Cardiac fibroblast (primary cell): ENCODE results near the gene EFCC1.

Source experiments
- DNase-seq, 2 donors: peaks; one replicate each; pipeline versions ENCODE4 v3.0.0 to v3.0.0-alpha.2; 2010; ENCODE audit warnings: low read depth in 2 of 2
- H3K4me3 ChIP-seq, 2 donors: replicated peaks in 1 of 2; 1 replicate in 1 of 2; 2 replicates in 1 of 2; pipeline ENCODE4 v1.5.1; 2011; ENCODE audit warnings: low read depth in 2 of 2, low read length in 2 of 2, mild to moderate bottlenecking in 2 of 2, moderate library complexity in 1 of 2
- TF ChIP-seq, protein P1 (sequence below): IDR thresholded peaks from one replicate; pipeline ENCODE4 v1.5.1; 2011; ENCODE audit warnings: low read depth, mild to moderate bottlenecking, low read length, inconsistent platforms

EFCC1 gene

GRCh38 chr3:129040579-129041300 is 39.6 kb downstream of the EFCC1 start:
- DNase-seq: no peak
- H3K4me3 ChIP-seq: no peak overlapping the region
- TF ChIP-seq, protein P1, sequence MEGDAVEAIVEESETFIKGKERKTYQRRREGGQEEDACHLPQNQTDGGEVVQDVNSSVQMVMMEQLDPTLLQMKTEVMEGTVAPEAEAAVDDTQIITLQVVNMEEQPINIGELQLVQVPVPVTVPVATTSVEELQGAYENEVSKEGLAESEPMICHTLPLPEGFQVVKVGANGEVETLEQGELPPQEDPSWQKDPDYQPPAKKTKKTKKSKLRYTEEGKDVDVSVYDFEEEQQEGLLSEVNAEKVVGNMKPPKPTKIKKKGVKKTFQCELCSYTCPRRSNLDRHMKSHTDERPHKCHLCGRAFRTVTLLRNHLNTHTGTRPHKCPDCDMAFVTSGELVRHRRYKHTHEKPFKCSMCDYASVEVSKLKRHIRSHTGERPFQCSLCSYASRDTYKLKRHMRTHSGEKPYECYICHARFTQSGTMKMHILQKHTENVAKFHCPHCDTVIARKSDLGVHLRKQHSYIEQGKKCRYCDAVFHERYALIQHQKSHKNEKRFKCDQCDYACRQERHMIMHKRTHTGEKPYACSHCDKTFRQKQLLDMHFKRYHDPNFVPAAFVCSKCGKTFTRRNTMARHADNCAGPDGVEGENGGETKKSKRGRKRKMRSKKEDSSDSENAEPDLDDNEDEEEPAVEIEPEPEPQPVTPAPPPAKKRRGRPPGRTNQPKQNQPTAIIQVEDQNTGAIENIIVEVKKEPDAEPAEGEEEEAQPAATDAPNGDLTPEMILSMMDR: no peak

DNA sequence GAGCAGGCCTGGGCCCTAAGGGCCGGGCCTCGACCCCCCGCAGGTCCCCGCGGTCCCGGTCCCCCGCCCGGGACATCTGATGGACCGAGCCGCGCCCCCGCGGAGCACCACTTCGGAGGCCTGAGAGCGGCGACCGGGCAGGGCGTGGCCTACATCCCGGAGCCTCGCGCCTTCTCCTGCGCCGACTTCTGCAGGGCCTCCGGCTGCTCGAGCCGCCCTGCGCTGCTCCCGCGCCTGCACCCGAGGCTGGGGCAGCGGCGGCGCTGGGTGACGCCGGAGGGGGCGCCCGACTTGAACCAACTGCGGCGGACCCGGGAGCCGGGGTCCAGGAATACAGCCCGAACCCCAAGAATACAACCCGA is 44.6 kb downstream of the EFCC1 start:
- TF ChIP-seq, protein P1: no peak
- no peak for DNase-seq
- H3K4me3 ChIP-seq: no peak overlapping the region

DNA sequence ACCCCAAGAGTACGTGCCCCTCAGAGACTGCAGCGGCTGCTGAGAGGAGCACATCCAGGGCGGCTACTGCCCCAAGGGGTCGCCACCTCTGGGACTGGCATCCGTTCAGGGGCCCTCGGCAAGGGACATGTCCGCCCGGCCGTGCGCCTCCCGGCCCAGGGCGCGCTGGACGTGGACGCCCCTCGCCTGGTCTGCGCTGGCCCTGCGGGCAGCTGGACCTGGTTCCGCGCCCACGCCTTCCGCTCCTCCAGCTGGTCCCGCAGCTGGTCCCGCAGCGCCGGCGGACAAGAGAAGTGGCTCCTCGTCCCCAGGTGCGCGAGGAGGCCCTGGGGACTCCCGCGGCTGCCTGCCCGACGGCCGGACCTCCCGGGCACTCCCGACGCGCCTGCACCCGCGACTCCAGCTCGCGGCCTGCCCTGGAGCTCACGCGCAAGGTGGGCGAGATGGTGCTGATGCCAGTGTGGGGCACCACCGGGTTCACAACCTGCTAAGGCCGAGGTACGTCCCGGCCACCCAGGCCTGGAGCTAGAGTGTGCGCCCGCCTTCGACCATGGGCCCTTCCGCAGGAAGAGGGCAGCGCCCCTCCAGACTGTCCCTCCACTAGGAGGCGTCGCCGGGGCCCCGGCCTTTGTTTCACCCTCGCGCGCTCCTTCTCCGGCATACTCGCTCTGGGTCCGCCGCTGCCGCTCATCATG is 45.1 kb downstream of the EFCC1 start:
- H3K4me3 ChIP-seq: no peak overlapping the region
- TF ChIP-seq, protein P1: no peak
- no peak for DNase-seq

DNA sequence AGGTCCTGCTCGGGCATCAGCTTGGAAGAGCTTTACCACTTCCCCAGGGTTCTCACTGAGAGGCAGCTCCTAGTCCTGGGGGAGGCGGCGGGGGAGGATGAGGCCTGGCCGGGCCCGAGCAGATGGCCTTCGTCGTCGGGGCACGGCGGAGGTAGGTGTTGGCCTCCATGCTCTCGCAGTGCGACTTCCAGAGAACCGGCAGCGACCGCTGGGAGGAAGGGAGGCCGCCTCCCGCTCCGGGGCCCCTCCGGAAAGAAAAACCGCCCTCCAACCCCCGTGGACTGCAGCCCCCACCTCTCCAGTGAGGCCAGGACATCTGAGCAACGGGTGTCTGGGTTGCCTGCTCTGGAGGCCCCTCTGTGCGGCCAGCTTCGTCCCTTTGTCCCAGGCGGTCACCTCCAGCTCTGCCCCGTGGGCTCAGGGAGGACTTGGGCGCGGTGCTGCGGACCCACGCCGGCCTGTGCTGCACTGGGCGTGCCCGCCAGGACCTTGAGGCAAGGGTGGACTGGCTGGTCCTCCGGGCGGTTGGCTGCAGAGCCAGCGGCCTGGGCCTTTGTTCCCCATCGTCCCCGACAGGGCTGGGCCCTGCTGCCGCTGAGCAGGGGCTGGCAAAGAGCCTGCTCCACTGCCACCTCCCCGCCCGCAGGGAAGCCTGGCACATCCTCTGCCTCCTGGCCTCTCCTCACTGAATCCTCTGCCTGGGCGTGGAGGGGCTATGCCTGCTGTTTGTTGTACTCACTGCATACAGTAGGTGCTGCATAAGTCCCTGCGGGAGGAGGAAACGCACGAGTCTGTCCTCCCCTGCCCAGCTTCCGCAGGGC is 45.8 kb downstream of the EFCC1 start:
- no peak overlapping the region for H3K4me3 ChIP-seq
- no peak for DNase-seq

DNA sequence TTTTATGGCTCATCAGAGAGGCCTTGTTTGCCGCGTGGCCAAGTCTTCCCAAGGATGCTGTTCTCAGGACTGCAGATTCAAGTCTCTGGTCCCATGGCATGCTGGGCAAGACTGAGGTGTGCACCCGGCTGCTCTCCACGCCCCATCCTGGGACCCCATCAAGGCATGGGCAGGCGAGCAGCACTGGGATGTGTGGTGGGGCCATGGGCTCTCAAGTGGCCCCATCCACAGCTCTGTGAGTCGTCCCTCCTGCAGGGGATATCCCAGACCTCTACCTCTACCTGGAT is 46.4 kb downstream of the EFCC1 start:
- no peak overlapping the region for H3K4me3 ChIP-seq
- TF ChIP-seq, protein P1: no peak
- no peak for DNase-seq

More for the DNA sequence above, 45.8 kb downstream of the EFCC1 start:
- TF ChIP-seq, protein P1: no peak

DNA sequence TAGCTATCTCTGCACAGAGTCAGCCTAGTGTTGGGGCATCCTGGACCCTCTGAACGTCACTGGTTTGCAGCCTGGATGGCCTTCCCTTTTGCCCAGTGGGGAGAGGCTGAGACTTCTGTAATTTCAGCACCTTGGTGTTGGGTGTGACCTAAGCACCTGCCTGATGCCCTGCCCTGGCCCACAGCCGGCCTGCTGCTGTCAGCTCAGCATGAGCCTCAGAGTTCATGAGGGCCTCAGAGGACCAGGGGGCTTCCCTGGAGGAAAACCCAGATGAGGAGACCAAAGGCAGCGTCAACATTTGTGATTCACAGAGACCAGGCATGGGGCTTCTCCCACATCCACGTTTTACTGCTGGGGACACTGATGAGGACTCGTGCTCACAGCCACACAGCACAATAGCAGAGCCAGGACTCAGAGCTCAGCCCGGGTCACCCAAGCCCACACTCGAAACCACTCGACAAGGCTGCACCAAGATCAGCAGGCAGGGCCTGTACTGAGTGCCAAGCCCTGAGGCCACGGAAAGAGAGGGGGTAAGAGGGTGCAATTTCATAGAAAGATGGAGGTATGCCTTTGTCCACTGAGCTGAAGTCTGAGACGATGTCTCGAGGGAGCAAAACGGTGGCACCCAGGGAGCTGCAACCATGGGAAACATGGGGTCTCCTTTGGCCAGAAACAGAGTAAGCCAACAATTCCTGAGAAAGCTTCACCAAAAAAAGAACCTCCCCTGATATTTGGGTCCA is 49.6 kb downstream of the EFCC1 start:
- TF ChIP-seq, protein P1: no peak
- no peak for DNase-seq
- H3K4me3 ChIP-seq: no peak overlapping the region
